Endothelial cell (in vitro differentiated cells): ENCODE results near the gene PIK3R4. TPM values are rescaled to one million over a fixed set of nuclear protein-coding genes. Genes with fewer than 3 reads are reported as not detected.

Experiments used
- DNase-seq: peaks from one replicate; pipeline ENCODE4 v3.0.0; 2021; ENCODE audit warnings: low spot score
- H3K27ac Mint-ChIP-seq: one replicate; pipeline ENCODE4 v1.8.0; 2021; ENCODE audit warnings: mixed read lengths, inconsistent platforms; ENCODE audit not compliant: unreplicated experiment
- H3K27me3 Mint-ChIP-seq: one replicate; pipeline ENCODE4 v1.8.0; 2021; ENCODE audit warnings: mild to moderate bottlenecking, moderate library complexity, mixed read lengths, inconsistent platforms; ENCODE audit not compliant: unreplicated experiment
- H3K36me3 Mint-ChIP-seq: one replicate; pipeline ENCODE4 v1.8.0; 2021; ENCODE audit warnings: mild to moderate bottlenecking, low read depth, mixed read lengths, inconsistent platforms; ENCODE audit not compliant: unreplicated experiment
- H3K4me1 Mint-ChIP-seq: one replicate; pipeline ENCODE4 v1.8.0; 2021; ENCODE audit warnings: mild to moderate bottlenecking, mixed read lengths, inconsistent platforms; ENCODE audit not compliant: unreplicated experiment
- H3K4me3 Mint-ChIP-seq: one replicate; pipeline ENCODE4 v1.8.0; 2021; ENCODE audit warnings: mild to moderate bottlenecking, mixed read lengths, inconsistent platforms; ENCODE audit not compliant: unreplicated experiment
- H3K9me3 Mint-ChIP-seq: one replicate; pipeline ENCODE4 v1.8.0; 2021; ENCODE audit warnings: mixed read lengths, inconsistent platforms; ENCODE audit not compliant: unreplicated experiment
- total RNA-seq: library from RNA; stranded (reverse); fragmentation: NEBNext Ultra II Directional; extraction: Animal tissue kit (Norgen Biotek cat#: 25700); gene quantifications from one replicate; pipeline ENCODE4 v1.2.1, GENCODE V29; 2021; ENCODE audit not compliant: unreplicated experiment
- TF ChIP-seq, protein P1 (sequence below): fragments of 200-600 bp; sonication (generic); IDR thresholded peaks from one replicate; pipeline ENCODE4 v1.5.0; 2021; ENCODE audit warnings: antibody characterized with exemption; ENCODE audit not compliant: unreplicated experiment

The PIK3R4 gene
- total RNA-seq, 1 donor from 2014 or later: 24.0 TPM

GRCh38 chr3:130699765-130700164 is 46.9 kb downstream of the PIK3R4 start:
- H3K4me1 Mint-ChIP-seq: peaks cover 9% of the 10 kb centered on the region
- H3K9me3 Mint-ChIP-seq: no peaks in the 10 kb centered on the region
- no peaks in the 10 kb centered on the region for H3K27me3 Mint-ChIP-seq
- peaks cover 5% of the 10 kb centered on the region for H3K36me3 Mint-ChIP-seq
- H3K27ac Mint-ChIP-seq: no peak overlapping the region
- TF ChIP-seq, protein P1, sequence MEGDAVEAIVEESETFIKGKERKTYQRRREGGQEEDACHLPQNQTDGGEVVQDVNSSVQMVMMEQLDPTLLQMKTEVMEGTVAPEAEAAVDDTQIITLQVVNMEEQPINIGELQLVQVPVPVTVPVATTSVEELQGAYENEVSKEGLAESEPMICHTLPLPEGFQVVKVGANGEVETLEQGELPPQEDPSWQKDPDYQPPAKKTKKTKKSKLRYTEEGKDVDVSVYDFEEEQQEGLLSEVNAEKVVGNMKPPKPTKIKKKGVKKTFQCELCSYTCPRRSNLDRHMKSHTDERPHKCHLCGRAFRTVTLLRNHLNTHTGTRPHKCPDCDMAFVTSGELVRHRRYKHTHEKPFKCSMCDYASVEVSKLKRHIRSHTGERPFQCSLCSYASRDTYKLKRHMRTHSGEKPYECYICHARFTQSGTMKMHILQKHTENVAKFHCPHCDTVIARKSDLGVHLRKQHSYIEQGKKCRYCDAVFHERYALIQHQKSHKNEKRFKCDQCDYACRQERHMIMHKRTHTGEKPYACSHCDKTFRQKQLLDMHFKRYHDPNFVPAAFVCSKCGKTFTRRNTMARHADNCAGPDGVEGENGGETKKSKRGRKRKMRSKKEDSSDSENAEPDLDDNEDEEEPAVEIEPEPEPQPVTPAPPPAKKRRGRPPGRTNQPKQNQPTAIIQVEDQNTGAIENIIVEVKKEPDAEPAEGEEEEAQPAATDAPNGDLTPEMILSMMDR: peak; percentile 56
- no peak for DNase-seq
- H3K4me3 Mint-ChIP-seq: no peak overlapping the region

DNA sequence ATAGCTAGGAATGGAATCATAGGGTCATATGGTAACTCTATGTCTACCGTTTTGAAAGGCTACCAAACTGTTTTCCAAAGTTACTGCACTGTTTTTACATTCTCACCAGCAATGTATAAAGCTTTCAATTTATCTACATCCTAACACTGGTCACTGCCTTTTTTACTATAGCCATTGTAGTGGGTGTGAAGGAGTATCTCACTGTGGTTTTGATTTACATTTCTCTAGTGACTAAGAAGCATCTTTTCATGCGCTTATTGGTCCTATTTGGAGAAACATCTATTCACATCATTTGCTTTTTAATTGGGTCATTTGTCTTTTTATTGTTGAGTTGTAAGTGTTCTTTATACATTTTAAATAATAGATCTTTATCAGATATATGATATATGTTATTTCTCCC is 53.3 kb downstream of the PIK3R4 start:
- TF ChIP-seq, protein P1: no peak
- DNase-seq: no peak
- H3K9me3 Mint-ChIP-seq: no peaks in the 10 kb centered on the region

DNA sequence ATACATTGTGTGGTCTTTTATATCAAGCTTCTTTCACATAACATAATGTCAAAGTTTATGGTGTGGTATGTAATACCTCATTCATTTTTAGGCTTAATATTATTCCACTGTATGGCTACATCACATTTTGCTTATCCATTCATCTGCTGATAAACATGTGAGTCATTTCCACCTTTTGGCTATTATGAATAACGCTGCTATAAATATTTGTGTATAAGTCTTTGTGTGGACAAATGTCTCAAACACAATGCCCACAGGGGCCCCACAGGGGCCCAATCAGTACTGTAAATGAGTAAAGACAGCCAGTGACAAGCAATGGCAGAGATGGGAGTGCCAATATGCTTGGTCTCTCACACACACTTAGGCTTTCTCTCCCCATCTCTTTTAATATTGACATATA is 54.2 kb downstream of the PIK3R4 start:
- Mint-ChIP-seq H3K36me3 (peaks cover 4% of the 10 kb centered on the region), H3K4me1 (no peaks in the 10 kb centered on the region), H3K9me3 (no peaks in the 10 kb centered on the region), H3K4me3 (no peak overlapping the region), H3K27me3 (no peaks in the 10 kb centered on the region), H3K27ac (no peak overlapping the region)
- DNase-seq: no peak
- TF ChIP-seq, protein P1: no peak

More for the DNA sequence above, 53.3 kb downstream of the PIK3R4 start:
- H3K27ac Mint-ChIP-seq: no peak overlapping the region
- no peaks in the 10 kb centered on the region for H3K27me3 Mint-ChIP-seq
- no peaks in the 10 kb centered on the region for H3K4me1 Mint-ChIP-seq
- H3K4me3 Mint-ChIP-seq: no peak overlapping the region
- H3K36me3 Mint-ChIP-seq: peaks cover 4% of the 10 kb centered on the region

GRCh38 chr3:130688697-130689470 is 57.7 kb downstream of the PIK3R4 start:
- DNase-seq: no peak
- no peaks in the 10 kb centered on the region for H3K4me1 Mint-ChIP-seq
- no peak overlapping the region for H3K4me3 Mint-ChIP-seq
- H3K36me3 Mint-ChIP-seq: peaks cover 7% of the 10 kb centered on the region
- no peak overlapping the region for H3K27ac Mint-ChIP-seq
- no peaks in the 10 kb centered on the region for H3K27me3 Mint-ChIP-seq
- TF ChIP-seq, protein P1: no peak
- no peaks in the 10 kb centered on the region for H3K9me3 Mint-ChIP-seq

DNA sequence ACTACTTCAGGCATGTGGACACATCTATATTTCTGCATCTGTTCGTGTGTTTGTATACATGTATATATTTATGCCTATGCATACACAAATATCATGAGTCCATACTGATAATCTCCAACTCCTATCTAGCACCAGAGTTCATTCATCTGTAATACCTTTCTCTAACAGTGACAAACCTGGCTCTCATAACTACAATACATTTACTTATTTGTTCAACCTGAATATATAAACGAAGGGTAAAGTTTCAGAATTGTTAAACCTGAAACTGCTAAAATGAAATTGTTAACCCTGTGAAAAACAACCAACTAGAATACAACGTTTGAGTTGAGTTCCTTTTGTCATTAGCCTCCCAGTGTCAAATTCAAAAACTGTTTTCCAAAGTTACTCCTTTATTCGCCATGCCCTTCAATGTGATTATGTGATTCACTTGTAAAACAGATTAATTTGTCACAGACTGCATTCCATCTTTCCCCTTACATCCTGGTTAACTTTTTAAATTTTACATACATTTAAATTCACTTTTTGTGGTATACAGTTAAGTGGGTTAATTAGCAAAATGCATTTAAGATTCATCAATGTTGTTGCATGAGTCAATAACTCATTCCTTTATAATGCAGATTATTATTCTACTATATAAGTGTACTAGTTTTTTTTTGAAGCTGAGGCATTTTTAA is 58.5 kb downstream of the PIK3R4 start:
- no peak overlapping the region for H3K4me3 Mint-ChIP-seq
- no peaks in the 10 kb centered on the region for H3K27me3 Mint-ChIP-seq
- H3K4me1 Mint-ChIP-seq: no peaks in the 10 kb centered on the region
- DNase-seq: no peak
- H3K36me3 Mint-ChIP-seq: peaks cover 12% of the 10 kb centered on the region
- H3K9me3 Mint-ChIP-seq: no peaks in the 10 kb centered on the region
- TF ChIP-seq, protein P1: no peak
- no peak overlapping the region for H3K27ac Mint-ChIP-seq
